HepG2 (cell line): ENCODE results near the gene P2RY8.

Experiments
- EZH2 ChIP-seq: conservative IDR thresholded peaks from 2 replicates; pipeline ENCODE4 v1.6.1; 2012; ENCODE audit warnings: mild to moderate bottlenecking, low read depth, low read length, moderate library complexity
- KDM1A ChIP-seq: IDR thresholded peaks from 2 replicates; pipeline ENCODE4 v1.6.1; 2016; ENCODE audit warnings: missing compliant biosample characterization
- NFE2L2 ChIP-seq: fragments of 150-350 bp; IDR thresholded peaks from 2 replicates; pipeline ENCODE4 v1.6.1; 2014; ENCODE audit warnings: low read length
- SIN3A ChIP-seq: IDR thresholded peaks from 2 replicates; pipeline ENCODE4 v1.6.1; 2011; ENCODE audit warnings: low read depth, mild to moderate bottlenecking, control low read depth, low read length, borderline replicate concordance
- SMC3 ChIP-seq: IDR thresholded peaks from 2 replicates; pipeline ENCODE4 v1.6.1; 2011; ENCODE audit warnings: low read length, improper control_type of control experiment
- SUZ12 ChIP-seq: fragments of 150-350 bp; IDR thresholded peaks from 2 replicates; pipeline ENCODE4 v1.6.1; 2014; ENCODE audit warnings: low read depth, low read length
- TOE1 ChIP-seq: sonication (generic); formaldehyde crosslinking; IDR thresholded peaks from 2 replicates; pipeline ENCODE4 v1.4.0; 2020; ENCODE audit warnings: mild to moderate bottlenecking, missing genetic modification reagents
- ZBTB7A ChIP-seq: sonication (generic); formaldehyde crosslinking; IDR thresholded peaks from 2 replicates; pipeline ENCODE4 v1.8.0; 2022; ENCODE audit warnings: mild to moderate bottlenecking, missing genetic modification reagents
- ZNF589 ChIP-seq: sonication (generic); formaldehyde crosslinking; conservative IDR thresholded peaks from 2 replicates; pipeline ENCODE4 v1.8.0; 2022; ENCODE audit warnings: mild to moderate bottlenecking, moderate library complexity, missing genetic modification reagents
- ZNF772 ChIP-seq: sonication (generic); formaldehyde crosslinking; IDR thresholded peaks from 2 replicates; pipeline ENCODE4 v1.5.0; 2020; ENCODE audit warnings: mild to moderate bottlenecking, missing genetic modification reagents
- TF ChIP-seq, protein P1 (sequence below): sonication (generic); formaldehyde crosslinking; IDR thresholded peaks from 2 replicates; pipeline ENCODE4 v1.5.0; 2020; ENCODE audit warnings: mild to moderate bottlenecking, missing genetic modification reagents, moderate library complexity
- TF ChIP-seq, protein P2 (sequence below): sonication (generic); formaldehyde crosslinking; IDR thresholded peaks from 2 replicates; pipeline ENCODE4 v1.5.1; 2020; ENCODE audit warnings: mild to moderate bottlenecking, missing genetic modification reagents, moderate library complexity
- TF ChIP-seq, protein P3 (sequence below): IDR thresholded peaks from 2 replicates; pipeline ENCODE4 v1.4.0; 2020; ENCODE audit warnings: mild to moderate bottlenecking, missing genetic modification reagents
- TF ChIP-seq, protein P4 (sequence below): sonication (generic); formaldehyde crosslinking; IDR thresholded peaks from 2 replicates; pipeline ENCODE4 v1.4.0; 2020; ENCODE audit warnings: mild to moderate bottlenecking, missing genetic modification reagents

DNA sequence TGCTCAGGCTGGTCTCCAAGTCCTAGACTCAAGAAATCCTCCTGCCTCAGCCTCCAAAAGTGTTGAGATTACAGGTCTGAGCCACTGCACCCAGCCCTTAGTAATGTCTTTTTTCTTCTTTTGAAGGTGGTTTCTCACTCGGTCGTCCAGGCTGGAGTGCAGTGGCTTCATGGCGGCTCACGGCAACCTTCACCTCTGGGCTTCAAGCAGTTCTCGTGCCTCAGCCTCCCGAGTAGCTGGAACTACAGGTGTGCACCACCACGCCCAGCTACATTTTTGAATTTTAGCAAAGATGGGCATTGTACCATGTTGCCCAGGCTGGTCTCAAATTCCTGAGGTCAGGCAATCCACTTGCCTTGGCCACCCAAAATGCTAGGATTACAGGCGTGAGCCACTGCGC lies 52.0 kb downstream of the P2RY8 start:
- TF ChIP-seq ZBTB7A (CRISPR knock-in tag), result no peak
- TF ChIP-seq, protein P1, sequence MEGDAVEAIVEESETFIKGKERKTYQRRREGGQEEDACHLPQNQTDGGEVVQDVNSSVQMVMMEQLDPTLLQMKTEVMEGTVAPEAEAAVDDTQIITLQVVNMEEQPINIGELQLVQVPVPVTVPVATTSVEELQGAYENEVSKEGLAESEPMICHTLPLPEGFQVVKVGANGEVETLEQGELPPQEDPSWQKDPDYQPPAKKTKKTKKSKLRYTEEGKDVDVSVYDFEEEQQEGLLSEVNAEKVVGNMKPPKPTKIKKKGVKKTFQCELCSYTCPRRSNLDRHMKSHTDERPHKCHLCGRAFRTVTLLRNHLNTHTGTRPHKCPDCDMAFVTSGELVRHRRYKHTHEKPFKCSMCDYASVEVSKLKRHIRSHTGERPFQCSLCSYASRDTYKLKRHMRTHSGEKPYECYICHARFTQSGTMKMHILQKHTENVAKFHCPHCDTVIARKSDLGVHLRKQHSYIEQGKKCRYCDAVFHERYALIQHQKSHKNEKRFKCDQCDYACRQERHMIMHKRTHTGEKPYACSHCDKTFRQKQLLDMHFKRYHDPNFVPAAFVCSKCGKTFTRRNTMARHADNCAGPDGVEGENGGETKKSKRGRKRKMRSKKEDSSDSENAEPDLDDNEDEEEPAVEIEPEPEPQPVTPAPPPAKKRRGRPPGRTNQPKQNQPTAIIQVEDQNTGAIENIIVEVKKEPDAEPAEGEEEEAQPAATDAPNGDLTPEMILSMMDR (CRISPR knock-in tag), result no peak
- TF ChIP-seq ZNF772 (CRISPR knock-in tag), result no peak
- TF ChIP-seq, protein P2, sequence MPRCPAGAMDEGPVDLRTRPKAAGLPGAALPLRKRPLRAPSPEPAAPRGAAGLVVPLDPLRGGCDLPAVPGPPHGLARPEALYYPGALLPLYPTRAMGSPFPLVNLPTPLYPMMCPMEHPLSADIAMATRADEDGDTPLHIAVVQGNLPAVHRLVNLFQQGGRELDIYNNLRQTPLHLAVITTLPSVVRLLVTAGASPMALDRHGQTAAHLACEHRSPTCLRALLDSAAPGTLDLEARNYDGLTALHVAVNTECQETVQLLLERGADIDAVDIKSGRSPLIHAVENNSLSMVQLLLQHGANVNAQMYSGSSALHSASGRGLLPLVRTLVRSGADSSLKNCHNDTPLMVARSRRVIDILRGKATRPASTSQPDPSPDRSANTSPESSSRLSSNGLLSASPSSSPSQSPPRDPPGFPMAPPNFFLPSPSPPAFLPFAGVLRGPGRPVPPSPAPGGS, result no peak
- no peak for TF ChIP-seq EZH2
- TF ChIP-seq SMC3, result no peak
- TF ChIP-seq SIN3A, result no peak
- TF ChIP-seq, protein P3, sequence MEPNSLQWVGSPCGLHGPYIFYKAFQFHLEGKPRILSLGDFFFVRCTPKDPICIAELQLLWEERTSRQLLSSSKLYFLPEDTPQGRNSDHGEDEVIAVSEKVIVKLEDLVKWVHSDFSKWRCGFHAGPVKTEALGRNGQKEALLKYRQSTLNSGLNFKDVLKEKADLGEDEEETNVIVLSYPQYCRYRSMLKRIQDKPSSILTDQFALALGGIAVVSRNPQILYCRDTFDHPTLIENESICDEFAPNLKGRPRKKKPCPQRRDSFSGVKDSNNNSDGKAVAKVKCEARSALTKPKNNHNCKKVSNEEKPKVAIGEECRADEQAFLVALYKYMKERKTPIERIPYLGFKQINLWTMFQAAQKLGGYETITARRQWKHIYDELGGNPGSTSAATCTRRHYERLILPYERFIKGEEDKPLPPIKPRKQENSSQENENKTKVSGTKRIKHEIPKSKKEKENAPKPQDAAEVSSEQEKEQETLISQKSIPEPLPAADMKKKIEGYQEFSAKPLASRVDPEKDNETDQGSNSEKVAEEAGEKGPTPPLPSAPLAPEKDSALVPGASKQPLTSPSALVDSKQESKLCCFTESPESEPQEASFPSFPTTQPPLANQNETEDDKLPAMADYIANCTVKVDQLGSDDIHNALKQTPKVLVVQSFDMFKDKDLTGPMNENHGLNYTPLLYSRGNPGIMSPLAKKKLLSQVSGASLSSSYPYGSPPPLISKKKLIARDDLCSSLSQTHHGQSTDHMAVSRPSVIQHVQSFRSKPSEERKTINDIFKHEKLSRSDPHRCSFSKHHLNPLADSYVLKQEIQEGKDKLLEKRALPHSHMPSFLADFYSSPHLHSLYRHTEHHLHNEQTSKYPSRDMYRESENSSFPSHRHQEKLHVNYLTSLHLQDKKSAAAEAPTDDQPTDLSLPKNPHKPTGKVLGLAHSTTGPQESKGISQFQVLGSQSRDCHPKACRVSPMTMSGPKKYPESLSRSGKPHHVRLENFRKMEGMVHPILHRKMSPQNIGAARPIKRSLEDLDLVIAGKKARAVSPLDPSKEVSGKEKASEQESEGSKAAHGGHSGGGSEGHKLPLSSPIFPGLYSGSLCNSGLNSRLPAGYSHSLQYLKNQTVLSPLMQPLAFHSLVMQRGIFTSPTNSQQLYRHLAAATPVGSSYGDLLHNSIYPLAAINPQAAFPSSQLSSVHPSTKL (CRISPR knock-in tag), result no peak
- TF ChIP-seq, protein P4, sequence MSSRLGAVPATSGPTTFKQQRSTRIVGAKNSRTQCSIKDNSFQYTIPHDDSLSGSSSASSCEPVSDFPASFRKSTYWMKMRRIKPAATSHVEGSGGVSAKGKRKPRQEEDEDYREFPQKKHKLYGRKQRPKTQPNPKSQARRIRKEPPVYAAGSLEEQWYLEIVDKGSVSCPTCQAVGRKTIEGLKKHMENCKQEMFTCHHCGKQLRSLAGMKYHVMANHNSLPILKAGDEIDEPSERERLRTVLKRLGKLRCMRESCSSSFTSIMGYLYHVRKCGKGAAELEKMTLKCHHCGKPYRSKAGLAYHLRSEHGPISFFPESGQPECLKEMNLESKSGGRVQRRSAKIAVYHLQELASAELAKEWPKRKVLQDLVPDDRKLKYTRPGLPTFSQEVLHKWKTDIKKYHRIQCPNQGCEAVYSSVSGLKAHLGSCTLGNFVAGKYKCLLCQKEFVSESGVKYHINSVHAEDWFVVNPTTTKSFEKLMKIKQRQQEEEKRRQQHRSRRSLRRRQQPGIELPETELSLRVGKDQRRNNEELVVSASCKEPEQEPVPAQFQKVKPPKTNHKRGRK (CRISPR knock-in tag), result no peak
- TF ChIP-seq ZNF589 (CRISPR knock-in tag), result no peak
- TF ChIP-seq SUZ12, result no peak
- TF ChIP-seq TOE1 (CRISPR knock-in tag), result no peak
- TF ChIP-seq KDM1A (CRISPR knock-in tag), result no peak
- no peak for TF ChIP-seq NFE2L2
